GM12873 (cell line): ENCODE measurements around the gene FRG2B.
"Not testable (repeated sequence)": the region's sequence is repeated elsewhere in the genome, so short reads cannot be mapped to it uniquely, and the experiment has no call there.

Source experiments
- TF ChIP-seq, protein P1 (sequence below): IDR thresholded peaks from 2 replicates; pipeline ENCODE4 v1.5.1; 2012; ENCODE audit warnings: low read depth, mild to moderate bottlenecking, moderate library complexity, low read length, control low read depth; ENCODE audit not compliant: insufficient read depth; ENCODE audit errors: missing control alignments

Gene FRG2B

DNA sequence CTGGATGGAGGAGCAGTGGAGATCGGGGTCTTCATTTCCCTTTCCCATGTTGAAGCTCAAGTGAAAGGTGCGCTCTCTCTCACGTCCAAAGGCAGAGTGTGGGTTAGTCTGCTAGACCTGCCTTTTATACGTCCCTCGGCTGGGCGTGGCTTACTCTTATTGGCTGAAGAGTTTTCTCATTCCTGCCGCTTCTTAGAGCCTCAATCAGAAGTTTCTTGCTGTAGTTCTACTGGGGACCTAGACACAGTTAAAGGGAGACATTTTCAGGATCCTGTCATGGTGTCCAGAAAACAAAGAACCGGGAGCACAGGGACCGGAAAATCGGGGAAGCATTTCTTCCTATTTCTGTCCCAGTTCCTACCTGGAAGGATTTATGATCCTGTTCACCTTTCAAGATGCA is at the start of gene FRG2B:
TSS of gene FRG2B (minus strand) at position 101 of the 400 bp plus-strand sequence. CDS start at position 48, 53 bp downstream.
- TF ChIP-seq, protein P1, sequence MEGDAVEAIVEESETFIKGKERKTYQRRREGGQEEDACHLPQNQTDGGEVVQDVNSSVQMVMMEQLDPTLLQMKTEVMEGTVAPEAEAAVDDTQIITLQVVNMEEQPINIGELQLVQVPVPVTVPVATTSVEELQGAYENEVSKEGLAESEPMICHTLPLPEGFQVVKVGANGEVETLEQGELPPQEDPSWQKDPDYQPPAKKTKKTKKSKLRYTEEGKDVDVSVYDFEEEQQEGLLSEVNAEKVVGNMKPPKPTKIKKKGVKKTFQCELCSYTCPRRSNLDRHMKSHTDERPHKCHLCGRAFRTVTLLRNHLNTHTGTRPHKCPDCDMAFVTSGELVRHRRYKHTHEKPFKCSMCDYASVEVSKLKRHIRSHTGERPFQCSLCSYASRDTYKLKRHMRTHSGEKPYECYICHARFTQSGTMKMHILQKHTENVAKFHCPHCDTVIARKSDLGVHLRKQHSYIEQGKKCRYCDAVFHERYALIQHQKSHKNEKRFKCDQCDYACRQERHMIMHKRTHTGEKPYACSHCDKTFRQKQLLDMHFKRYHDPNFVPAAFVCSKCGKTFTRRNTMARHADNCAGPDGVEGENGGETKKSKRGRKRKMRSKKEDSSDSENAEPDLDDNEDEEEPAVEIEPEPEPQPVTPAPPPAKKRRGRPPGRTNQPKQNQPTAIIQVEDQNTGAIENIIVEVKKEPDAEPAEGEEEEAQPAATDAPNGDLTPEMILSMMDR: not testable (repeated sequence)

DNA sequence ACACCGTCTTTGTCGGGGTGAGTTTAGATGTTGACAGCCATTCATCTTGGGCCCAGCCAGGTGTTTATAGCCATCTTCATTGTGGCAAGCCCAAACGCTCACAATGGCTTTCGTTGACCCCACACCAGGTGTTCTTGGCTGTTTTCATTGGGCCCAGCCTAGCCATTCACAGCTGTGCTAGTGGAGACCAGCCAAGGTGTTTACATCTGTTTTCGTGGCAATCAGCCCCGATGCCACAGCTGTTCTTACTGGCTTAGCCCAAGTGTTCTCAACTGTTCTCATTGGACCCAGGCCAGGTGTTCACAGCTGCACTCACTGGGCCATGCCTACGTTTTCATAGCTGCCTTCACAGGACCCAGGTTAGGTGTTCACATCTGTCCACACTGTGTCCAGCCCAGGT is 7.7 kb downstream of the FRG2B start:
- TF ChIP-seq, protein P1: no peak

DNA sequence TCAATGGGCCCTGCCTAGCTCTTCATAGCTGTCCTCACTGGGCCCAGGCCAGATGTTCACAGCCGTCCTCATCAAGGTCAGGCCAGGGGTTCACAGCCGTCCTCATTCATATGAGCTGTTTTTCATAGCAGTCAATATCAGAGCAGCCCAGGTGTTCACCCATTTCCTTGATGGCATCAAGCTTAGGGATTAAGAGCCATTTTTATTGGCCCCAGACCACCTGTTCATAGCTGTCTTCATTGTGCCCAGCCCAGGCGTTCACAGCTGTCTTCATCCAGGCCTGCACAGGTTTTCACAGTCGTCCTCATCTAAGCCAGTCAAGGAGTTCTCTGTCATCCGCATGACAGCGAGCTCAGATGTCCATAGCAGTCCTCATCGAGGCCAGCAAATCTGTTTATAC is 9.4 kb downstream of the FRG2B start:
- TF ChIP-seq, protein P1: no peak

DNA sequence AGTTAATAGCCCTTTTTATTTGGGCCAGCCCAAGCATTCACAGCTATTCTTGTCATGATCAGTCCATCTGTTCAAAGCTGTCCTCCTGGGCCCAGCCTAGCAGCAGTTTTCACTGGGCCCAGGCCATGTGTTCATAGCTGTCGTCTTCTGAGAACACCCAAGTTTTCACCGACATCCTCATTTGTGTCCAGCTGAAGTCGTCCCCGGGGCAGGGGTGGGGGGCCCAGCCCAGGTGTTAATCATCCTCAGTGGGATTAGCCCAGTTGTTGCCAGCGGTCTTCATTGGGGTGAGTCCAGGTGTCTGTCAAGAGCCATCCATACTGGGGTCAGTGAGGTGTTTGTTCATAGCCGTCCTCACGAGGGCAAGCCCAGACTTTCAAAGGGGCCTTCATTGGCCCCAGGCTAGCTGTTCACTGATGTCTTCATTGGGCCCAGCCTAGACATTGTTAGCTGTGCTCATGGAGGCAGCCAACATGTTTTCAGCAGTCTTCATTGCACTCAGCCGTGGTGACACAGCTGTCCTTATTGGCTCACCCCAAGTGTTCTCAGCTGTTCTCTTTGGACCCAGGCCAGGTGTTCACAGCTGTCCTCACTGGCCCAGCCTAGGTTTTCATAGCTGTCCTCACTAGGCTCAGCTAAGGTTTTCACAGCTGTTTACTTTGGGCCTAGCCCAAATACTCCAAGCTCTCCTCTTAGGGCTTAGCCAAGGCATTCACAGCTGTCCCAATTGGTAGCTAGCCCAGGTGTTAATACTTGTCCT is 10.0 kb downstream of the FRG2B start:
- TF ChIP-seq, protein P1: no peak

DNA sequence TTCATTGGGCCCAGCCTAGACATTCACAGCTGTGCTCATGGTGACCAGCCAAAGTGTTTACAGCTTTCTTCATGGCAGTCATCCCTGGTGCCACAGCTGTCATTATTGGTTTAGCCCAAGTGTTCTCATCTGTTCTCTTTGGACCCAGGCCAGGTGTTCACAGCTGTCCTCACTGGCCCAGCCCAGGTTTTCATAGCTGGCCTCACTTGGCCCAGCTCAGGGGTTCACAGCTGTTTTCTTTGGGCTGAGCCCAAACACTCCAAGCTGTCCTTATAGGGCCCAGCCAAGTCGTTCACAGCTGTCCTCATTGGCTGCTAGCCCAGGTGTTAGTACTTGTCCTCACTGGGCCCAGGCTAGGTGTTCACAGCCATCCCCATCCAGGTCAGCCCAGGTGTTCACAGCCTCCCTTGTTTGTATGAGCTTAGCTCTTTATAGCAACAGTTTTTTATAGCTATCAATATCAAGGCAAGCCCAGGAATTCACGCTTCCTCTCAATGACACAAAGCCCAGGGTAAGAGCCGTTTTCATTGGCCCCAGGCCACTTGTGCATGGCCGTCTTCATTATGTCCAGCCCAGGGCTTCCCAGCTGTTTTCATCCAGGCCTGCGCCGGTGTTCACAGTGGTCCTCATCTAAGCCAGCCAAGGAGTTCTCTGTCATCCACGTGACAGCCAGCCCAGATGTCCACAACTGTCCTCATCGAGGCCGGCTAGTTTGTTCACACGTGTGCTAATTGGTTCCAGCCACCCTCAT is 11.6 kb downstream of the FRG2B start:
- TF ChIP-seq, protein P1: no peak

DNA sequence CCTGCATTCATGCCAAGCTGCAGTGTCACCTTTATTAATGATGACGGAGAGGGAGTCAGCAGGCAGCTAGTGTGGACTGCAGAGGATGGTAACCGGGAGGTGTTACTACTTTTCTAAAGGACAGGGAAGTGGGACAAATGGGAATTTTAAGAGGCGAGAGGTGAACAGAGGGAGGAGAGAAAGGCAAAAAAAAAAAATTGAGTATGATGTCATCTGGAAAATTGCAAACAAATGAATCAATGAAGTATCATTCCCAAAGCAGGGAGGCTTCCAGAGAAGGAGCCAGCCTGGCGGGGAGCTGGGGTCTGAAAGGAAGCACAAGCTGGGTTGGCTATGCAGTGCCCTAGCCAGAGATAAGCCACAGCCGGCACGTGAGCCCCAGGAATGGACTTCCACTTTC is 12.9 kb downstream of the FRG2B start:
- TF ChIP-seq, protein P1: no peak

DNA sequence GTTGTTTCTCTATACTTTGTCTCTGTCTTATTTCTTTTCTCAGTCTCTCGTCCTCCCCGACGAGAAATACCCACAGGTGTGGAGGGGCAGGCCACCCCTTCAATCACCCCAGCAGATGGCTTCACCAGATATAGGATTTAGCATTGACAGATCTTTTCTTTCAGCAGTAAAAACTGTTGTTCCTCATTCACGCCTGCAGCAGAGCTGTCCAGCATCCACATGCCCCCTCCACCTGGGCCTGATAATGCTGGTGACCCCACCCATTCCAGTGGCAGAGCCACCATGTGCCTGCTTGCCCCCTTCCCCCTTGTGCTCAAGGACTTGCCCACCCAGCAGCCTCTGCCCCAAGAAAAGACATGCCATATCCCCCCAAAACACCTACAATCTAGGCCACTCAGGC is 15.5 kb downstream of the FRG2B start:
- TF ChIP-seq, protein P1: no peak
